B cell (primary cell): ENCODE results near the gene CDCA7. TPM values are rescaled to one million over a fixed set of nuclear protein-coding genes. Genes with fewer than 3 reads are reported as not detected.
"Not testable (repeated sequence)": the region's sequence is repeated elsewhere in the genome, so short reads cannot be mapped to it uniquely, and the experiment has no call there.

ENCODE experiments used
- ATAC-seq: fragments of 200-7000 bp; cut with Tn5 transposase; one replicate; pipeline ENCODE4 v1.10.0; 2021; ENCODE audit warnings: low read depth, mild to moderate bottlenecking, moderate number of reproducible peaks, moderate library complexity
- CTCF ChIA-PET: fragments of 350-600 bp; sonication (Branson Sonifier 250); formaldehyde crosslinking; loops from one replicate; lab custom pipeline; 2021; ENCODE audit warnings: antibody characterized with exemption, inconsistent platforms; lab: Charles Lee
- POLR2A ChIA-PET: fragments of 350-600 bp; sonication (Branson Sonifier 250); formaldehyde crosslinking; loops from one replicate; lab custom pipeline; 2021; ENCODE audit warnings: antibody characterized with exemption; lab: Charles Lee
- DNase-seq: peaks from one replicate; pipeline ENCODE4 v3.0.0; 2013
- H2AFZ ChIP-seq: 2 replicates; pipeline ENCODE4 v1.6.1; 2012; ENCODE audit warnings: mild to moderate bottlenecking, low read depth, low read length; ENCODE audit not compliant: insufficient read depth, poor library complexity, severe bottlenecking
- H3K27ac ChIP-seq, 2 donors: 1 replicate in 1 of 2; 2 replicates in 1 of 2; pipeline ENCODE4 v1.5.1; 2012 to 2013; ENCODE audit warnings: low read length in 2 of 2, mild to moderate bottlenecking in 2 of 2, moderate library complexity in 1 of 2
- H3K27me3 ChIP-seq, 4 experiments: fragments of 200-600 bp in 1 of 4; sonication (generic) in 1 of 4; replicated peaks in 1 of 4; 1 replicate in 2 of 4; 2 replicates in 2 of 4; pipeline versions ENCODE4 v1.6.1 to v1.7.0; 2013 to 2016; ENCODE audit warnings: low read length in 3 of 4, mild to moderate bottlenecking in 2 of 4, mixed read lengths in 1 of 4, moderate library complexity in 1 of 4; ENCODE audit not compliant: insufficient read depth in 4 of 4, control insufficient read depth in 3 of 4; ENCODE audit errors: control extremely low read depth in 1 of 4
- H3K36me3 ChIP-seq, 2 experiments: replicated peaks in 1 of 2; 1 replicate in 1 of 2; 2 replicates in 1 of 2; pipeline versions ENCODE4 v1.6.1 to v1.7.1; 2013; ENCODE audit warnings: low read length in 1 of 2; ENCODE audit not compliant: insufficient read depth in 2 of 2, control insufficient read depth in 1 of 2; ENCODE audit errors: control extremely low read depth in 1 of 2, extremely low read depth in 1 of 2
- H3K4me1 ChIP-seq, 2 donors: fragments of 200-600 bp in 1 of 2; sonication (generic) in 1 of 2; 1 replicate in 1 of 2; 2 replicates in 1 of 2; pipeline versions ENCODE4 v1.5.1 to v1.6.1; 2013 to 2017; ENCODE audit warnings: low read length in 2 of 2; ENCODE audit not compliant: control insufficient read depth in 2 of 2, insufficient read depth in 2 of 2
- H3K4me2 ChIP-seq: replicated peaks from 2 replicates; pipeline ENCODE3; 2012; ENCODE audit warnings: mild to moderate bottlenecking, low read depth, low read length; ENCODE audit not compliant: poor library complexity, severe bottlenecking
- H3K4me3 ChIP-seq, 5 experiments: fragments of 200-600 bp in 1 of 5; sonication (generic) in 1 of 5; 1 replicate in 3 of 5; 2 replicates in 2 of 5; pipeline versions ENCODE4 v1.5.1 to v1.7.0; 2011 to 2016; ENCODE audit warnings: low read length in 4 of 5, mild to moderate bottlenecking in 4 of 5, low read depth in 2 of 5, control low read depth in 1 of 5, moderate library complexity in 1 of 5; ENCODE audit not compliant: insufficient read depth in 1 of 5; ENCODE audit errors: control extremely low read depth in 1 of 5, extremely low read depth in 1 of 5
- H3K79me2 ChIP-seq: fragments of 200-600 bp; sonication (generic); one replicate; pipeline ENCODE4 v1.6.0; 2016; ENCODE audit warnings: low read length; ENCODE audit not compliant: control insufficient read depth, insufficient read depth
- H3K9ac ChIP-seq: fragments of 200-600 bp; sonication (generic); 2 replicates; pipeline ENCODE4 v1.6.1; 2017; ENCODE audit warnings: mild to moderate bottlenecking, low read length, moderate library complexity
- H3K9me3 ChIP-seq, 3 donors: one replicate each; pipeline versions ENCODE4 v1.6.1 to v1.7.1; 2013; ENCODE audit warnings: low read length in 2 of 3; ENCODE audit not compliant: control insufficient read depth in 2 of 3, insufficient read depth in 1 of 3; ENCODE audit errors: control extremely low read depth in 1 of 3
- H4K20me1 ChIP-seq: 2 replicates; pipeline ENCODE4 v1.6.0; 2012; ENCODE audit warnings: mild to moderate bottlenecking, low read length; ENCODE audit not compliant: insufficient read depth, control insufficient read depth, poor library complexity, severe bottlenecking
- H3K27ac Mint-ChIP-seq: one replicate; pipeline ENCODE4 v1.8.0; 2021; ENCODE audit warnings: mixed read lengths
- H3K27me3 Mint-ChIP-seq: one replicate; pipeline ENCODE4 v1.8.0; 2021; ENCODE audit warnings: mixed read lengths
- H3K4me1 Mint-ChIP-seq: one replicate; pipeline ENCODE4 v1.8.0; 2021; ENCODE audit warnings: mixed read lengths
- H3K4me3 Mint-ChIP-seq: one replicate; pipeline ENCODE4 v1.8.0; 2021; ENCODE audit warnings: mixed read lengths
- H3K9me3 Mint-ChIP-seq: one replicate; pipeline ENCODE4 v1.8.0; 2022; ENCODE audit warnings: mixed read lengths; ENCODE audit not compliant: insufficient read depth
- EZH2 ChIP-seq: IDR thresholded peaks from 2 replicates; pipeline ENCODE4 v1.6.1; 2012; ENCODE audit warnings: borderline replicate concordance, low read depth, mild to moderate bottlenecking, moderate library complexity, low read length; ENCODE audit not compliant: insufficient read depth, poor library complexity, severe bottlenecking
- WGBS: methylation state at CpG from one replicate; pipeline ENCODE4 v1.1.5; 2013; ENCODE audit warnings: missing lambda C conversion rate; ENCODE audit not compliant: insufficient coverage; 5-methylcytosine and 5-hydroxymethylcytosine counted together
- intact Hi-C: fragments of 100-400 bp; cut with micrococcal nuclease; formaldehyde crosslinking; loops from one replicate; pipeline ENCODE4 v1.10.0; 2022
- polyA plus RNA-seq: library from polyadenylated mRNA; depleted of rRNA; stranded (reverse); fragments of >200 nt; gene quantifications from 2 replicates; pipeline ENCODE4 v1.2.3, GENCODE V29; 2012
- total RNA-seq, 2 donors: library from RNA; stranded (reverse); fragments of 120-200 nt in 1 of 2; gene quantifications; 1 replicate in 1 of 2; 2 replicates in 1 of 2; pipeline versions ENCODE4 v1.2.3 to v1.2.4, GENCODE V29; 2013 to 2022
- TF ChIP-seq, protein P1 (sequence below): fragments of 200-600 bp; IDR thresholded peaks from one replicate; pipeline ENCODE4 v1.8.0; 2022; ENCODE audit warnings: antibody characterized with exemption, mild to moderate bottlenecking

Gene CDCA7
- total and polyA plus RNA-seq, 2 donors (not counting 1 experiment from before 2014, with no cell fraction given) = 2.4 to 3.2 TPM

DNA sequence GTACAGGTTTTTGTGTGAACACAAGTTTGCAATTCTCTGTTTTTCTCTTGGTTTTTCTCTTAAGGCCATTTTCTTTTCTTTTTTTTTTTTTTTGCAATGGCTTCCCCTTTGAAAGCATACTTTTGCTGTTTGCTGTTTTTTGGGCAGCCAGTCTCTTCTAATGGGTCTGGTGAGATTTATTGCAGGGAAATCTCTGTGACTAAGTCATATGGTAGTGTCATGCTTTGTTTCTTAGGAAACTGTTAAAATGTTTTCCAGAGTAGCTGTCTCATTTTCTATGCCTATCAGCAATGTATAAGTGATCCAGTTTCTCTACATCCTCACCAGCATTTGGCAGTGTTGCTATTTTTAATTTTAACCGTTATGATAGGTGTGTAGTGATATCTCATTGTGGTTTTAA, 27.9 kb upstream of the CDCA7 start:
- Histone ChIP-seq H3K79me2 (no peaks in the 10 kb centered on the region), H3K36me3 (no peaks in the 10 kb centered on the region), H4K20me1 (no peaks in the 10 kb centered on the region), H3K9ac (no peak overlapping the region), H2AFZ (no peak overlapping the region), H3K9me3 (peaks cover 1 to 39% (median 19%) of the 10 kb centered on the region in 3 donors), H3K4me1 (no peaks in the 10 kb centered on the region), H3K4me3 (no peak overlapping the region), H3K4me2 (no peak overlapping the region), H3K27ac (no peak overlapping the region), H3K27me3 (no peaks in the 10 kb centered on the region)
- TF ChIP-seq, protein P1, sequence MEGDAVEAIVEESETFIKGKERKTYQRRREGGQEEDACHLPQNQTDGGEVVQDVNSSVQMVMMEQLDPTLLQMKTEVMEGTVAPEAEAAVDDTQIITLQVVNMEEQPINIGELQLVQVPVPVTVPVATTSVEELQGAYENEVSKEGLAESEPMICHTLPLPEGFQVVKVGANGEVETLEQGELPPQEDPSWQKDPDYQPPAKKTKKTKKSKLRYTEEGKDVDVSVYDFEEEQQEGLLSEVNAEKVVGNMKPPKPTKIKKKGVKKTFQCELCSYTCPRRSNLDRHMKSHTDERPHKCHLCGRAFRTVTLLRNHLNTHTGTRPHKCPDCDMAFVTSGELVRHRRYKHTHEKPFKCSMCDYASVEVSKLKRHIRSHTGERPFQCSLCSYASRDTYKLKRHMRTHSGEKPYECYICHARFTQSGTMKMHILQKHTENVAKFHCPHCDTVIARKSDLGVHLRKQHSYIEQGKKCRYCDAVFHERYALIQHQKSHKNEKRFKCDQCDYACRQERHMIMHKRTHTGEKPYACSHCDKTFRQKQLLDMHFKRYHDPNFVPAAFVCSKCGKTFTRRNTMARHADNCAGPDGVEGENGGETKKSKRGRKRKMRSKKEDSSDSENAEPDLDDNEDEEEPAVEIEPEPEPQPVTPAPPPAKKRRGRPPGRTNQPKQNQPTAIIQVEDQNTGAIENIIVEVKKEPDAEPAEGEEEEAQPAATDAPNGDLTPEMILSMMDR = no peak
- no peak for TF ChIP-seq EZH2
- Mint-ChIP-seq H3K9me3 (peaks cover 12% of the 10 kb centered on the region), H3K4me1 (no peaks in the 10 kb centered on the region), H3K27me3 (no peaks in the 10 kb centered on the region), H3K27ac (no peak overlapping the region), H3K4me3 (no peak overlapping the region)
- ChIA-PET CTCF (no interaction called here), POLR2A (no interaction called here)
- no CpG with 5 or more reads among the region's 1 CpG for WGBS
- ATAC-seq = no peak
- intact Hi-C loops = no loop called here
- DNase-seq = no peak

DNA sequence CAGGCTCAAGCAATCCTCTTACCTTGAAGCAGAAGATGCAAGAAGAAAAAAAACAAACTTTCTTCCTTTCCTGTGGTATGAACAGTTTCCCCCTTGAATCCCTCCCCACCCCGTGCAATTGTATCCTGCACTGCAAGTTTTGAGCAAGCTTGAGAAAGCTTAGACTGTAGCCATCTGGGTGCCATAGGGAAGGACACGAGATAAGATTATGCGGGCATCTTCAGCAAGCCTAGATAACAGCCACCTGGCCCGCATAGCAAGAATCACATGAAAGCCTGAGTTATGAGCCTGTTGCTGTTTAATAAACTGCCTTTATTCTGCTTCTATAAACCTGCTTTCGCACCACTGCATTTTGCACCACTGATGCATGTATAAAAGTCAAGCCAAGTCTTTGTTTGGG, 27.3 kb upstream of the CDCA7 start:
- no peaks in the 10 kb centered on the region for H3K36me3 ChIP-seq
- no peaks in the 10 kb centered on the region for H3K27me3 ChIP-seq
- WGBS = 62% methylated on average over 5 of the region's 5 CpGs
- intact Hi-C loops = no loop called here
- H3K4me2 ChIP-seq = no peak overlapping the region
- H2AFZ ChIP-seq = no peak overlapping the region
- no peaks in the 10 kb centered on the region for H4K20me1 ChIP-seq
- TF ChIP-seq, protein P1 = no peak
- TF ChIP-seq EZH2 = no peak
- no peaks in the 10 kb centered on the region for H3K27me3 Mint-ChIP-seq
- no peaks in the 10 kb centered on the region for H3K4me1 ChIP-seq
- H3K9ac ChIP-seq = no peak overlapping the region
- ChIA-PET CTCF (no interaction called here), POLR2A (no interaction called here)
- H3K4me1 Mint-ChIP-seq = no peaks in the 10 kb centered on the region
- H3K9me3 ChIP-seq = peaks cover 1 to 43% (median 22%) of the 10 kb centered on the region in 3 donors
- no peak overlapping the region for H3K27ac ChIP-seq
- H3K4me3 Mint-ChIP-seq = no peak overlapping the region
- no peak overlapping the region for H3K27ac Mint-ChIP-seq
- H3K9me3 Mint-ChIP-seq = peaks cover 13% of the 10 kb centered on the region
- no peak for ATAC-seq
- H3K4me3 ChIP-seq = no peak overlapping the region
- H3K79me2 ChIP-seq = no peaks in the 10 kb centered on the region
- no peak for DNase-seq

GRCh38 chr2:173333003-173333402, 21.7 kb upstream of the CDCA7 start:
- H3K79me2 ChIP-seq, CTCF ChIA-PET, H3K4me1 Mint-ChIP-seq, POLR2A ChIA-PET, H3K4me3 Mint-ChIP-seq, H2AFZ ChIP-seq, H3K27me3 Mint-ChIP-seq, H3K27ac Mint-ChIP-seq, ATAC-seq, H4K20me1 ChIP-seq, intact Hi-C loops, DNase-seq, H3K27ac ChIP-seq, H3K27me3 ChIP-seq, H3K4me3 ChIP-seq, H3K9ac ChIP-seq, H3K4me1 ChIP-seq, H3K36me3 ChIP-seq, H3K4me2 ChIP-seq: not testable (repeated sequence)
- H3K9me3 Mint-ChIP-seq = peaks cover 20% of the 10 kb centered on the region
- WGBS = no CpG with 5 or more reads among the region's 3 CpGs
- H3K9me3 ChIP-seq = peaks cover 0 to 34% (median 20%) of the 10 kb centered on the region in 3 donors
